Stimulated activated naive CD8-positive, alpha-beta T cell treated with anti-CD3 and anti-CD28 coated beads, Interleukin-15, Interleukin-2, amounts not matched to agents 100 ng/mL and 50 ng/mL, for 24 hours (primary cell): ENCODE data around the gene DMRTB1.
A peak's percentile ranks its signal among the peaks of the same experiment; 100 is the strongest.

Source experiments
- H3K27ac Mint-ChIP-seq: one replicate; pipeline ENCODE4 v1.8.0; 2021; ENCODE audit warnings: mild to moderate bottlenecking, mixed read lengths
- H3K27me3 Mint-ChIP-seq: one replicate; pipeline ENCODE4 v1.8.0; 2021; ENCODE audit warnings: mixed read lengths
- H3K36me3 Mint-ChIP-seq: one replicate; pipeline ENCODE4 v1.8.0; 2021; ENCODE audit warnings: low read depth, mixed read lengths
- H3K4me1 Mint-ChIP-seq: one replicate; pipeline ENCODE4 v1.8.0; 2021; ENCODE audit warnings: low read depth, mixed read lengths
- H3K4me3 Mint-ChIP-seq: one replicate; pipeline ENCODE4 v1.8.0; 2021; ENCODE audit warnings: mild to moderate bottlenecking, mixed read lengths
- H3K9me3 Mint-ChIP-seq: one replicate; pipeline ENCODE4 v1.8.0; 2021; ENCODE audit warnings: mixed read lengths

DMRTB1 gene

DNA sequence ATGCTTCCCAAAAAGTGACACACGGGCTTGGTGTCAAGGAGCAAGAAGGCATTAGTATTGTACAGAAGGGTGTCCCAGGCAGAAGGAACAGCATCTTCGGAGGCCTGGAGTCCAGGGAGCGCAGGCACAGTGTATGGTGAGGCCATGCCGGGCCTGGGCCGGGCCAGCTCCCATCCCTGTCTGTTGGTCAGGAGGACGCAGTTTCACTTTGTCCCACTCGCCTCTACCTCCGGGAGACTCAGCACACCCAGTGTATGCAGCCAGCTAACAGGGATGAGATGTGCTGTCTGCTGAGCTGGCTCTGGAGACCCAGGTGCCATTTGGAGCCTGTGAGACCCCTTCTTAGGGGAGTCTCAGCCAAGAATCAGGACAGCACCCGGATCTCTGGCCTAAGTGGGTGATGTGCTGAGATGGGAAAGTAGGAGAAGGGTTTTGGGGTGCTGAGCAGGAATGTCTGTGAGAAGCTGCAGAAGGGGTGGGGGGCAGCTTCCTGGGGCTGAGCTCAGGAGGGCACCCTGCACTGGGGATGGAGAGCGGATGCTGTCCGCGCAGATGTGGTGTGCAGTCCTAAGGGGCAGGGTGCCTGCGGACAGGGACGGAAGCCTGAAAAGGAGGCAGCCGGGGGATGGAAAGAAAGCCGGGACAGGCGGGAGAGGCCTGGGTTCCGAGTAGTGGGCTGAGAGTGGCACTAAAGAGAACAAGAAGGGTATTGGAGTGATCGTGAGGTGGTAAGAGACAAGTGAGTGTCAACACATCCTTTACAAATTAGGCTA lies 25.7 kb downstream of the DMRTB1 start:
- peaks cover 24% of the 10 kb centered on the region for H3K27me3 Mint-ChIP-seq
- no peaks in the 10 kb centered on the region for H3K36me3 Mint-ChIP-seq
- no peaks in the 10 kb centered on the region for H3K4me1 Mint-ChIP-seq
- no peak overlapping the region for H3K4me3 Mint-ChIP-seq
- no peaks in the 10 kb centered on the region for H3K9me3 Mint-ChIP-seq
- peak overlapping the region; percentile 23 for H3K27ac Mint-ChIP-seq

DNA sequence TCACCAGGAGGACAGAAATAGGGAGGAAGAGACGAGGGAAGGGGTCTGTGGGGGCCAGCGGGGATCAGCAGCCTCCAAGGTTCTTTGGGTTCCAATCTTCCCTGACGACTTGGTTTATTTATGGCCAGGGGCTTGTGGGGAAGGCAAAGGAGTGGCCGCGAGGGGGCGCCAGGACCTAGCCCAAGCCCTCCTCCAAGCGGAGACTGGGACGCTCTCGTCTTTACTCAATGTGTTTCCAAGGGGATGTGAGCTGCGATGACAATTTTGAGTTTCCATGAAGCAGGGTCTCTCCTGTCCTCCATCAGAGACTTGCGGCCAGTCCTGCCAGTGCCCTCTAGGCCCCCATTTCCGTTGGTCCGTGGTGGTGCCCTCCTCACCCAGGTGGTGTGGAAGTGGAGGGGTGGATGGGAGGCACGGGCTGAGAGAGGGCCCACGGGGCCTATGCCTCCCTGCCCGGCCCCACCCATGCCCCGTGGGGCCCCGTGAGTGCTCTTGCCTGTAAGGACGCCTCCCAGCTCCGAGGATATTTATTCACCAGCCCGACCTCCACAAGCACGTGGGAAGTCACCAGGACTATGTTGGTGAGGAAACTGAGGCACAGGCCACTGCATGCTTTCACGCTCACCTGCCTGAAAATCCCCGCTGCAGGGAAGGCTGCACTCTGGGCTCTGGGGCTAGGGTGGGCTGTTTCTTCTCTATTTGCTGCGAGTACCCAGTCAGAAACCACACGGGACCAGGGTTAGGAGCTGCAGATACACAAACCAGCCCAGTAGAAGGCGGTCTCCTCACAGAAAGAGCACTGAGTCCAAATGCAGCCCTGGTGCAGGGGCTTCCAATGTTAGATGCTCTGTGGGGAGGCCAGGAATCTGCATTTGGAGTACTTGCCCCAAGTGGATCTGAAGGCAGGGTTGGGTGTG lies 26.5 kb downstream of the DMRTB1 start:
- H3K27ac Mint-ChIP-seq: no peak overlapping the region
- no peak overlapping the region for H3K4me3 Mint-ChIP-seq
- H3K36me3 Mint-ChIP-seq: no peaks in the 10 kb centered on the region
- no peaks in the 10 kb centered on the region for H3K4me1 Mint-ChIP-seq
- H3K9me3 Mint-ChIP-seq: no peaks in the 10 kb centered on the region
- peaks cover 28% of the 10 kb centered on the region for H3K27me3 Mint-ChIP-seq

DNA sequence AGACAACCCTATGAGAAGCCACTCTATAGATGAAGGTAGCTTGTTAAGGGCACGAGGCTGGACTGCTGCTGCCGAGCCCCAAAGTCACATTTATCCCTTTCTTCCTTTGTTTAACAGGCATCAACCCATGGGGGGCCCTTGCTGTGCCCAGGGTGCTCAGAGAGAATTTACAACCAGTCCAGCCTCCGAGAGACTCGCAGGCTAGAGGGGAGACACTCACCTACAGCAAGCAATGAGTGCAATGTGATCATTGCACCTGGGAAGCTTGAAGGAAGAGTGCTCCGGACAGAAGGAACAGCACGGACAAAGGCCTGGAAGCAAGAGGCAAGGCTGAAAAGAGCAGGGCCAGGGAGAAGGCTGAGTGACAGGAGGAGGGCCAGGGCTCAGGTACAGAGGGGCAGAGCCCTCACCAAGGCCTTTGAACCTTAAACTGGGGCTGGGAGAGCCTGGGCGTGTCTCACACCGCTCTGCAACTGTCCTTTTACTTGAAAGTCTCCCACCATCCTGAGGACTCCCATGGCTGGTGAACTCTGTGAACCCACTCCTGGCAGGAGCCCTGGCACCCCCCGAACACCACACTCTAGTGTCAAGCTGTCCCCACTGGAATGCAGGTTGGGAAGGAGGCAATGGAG lies 27.3 kb downstream of the DMRTB1 start:
- H3K9me3 Mint-ChIP-seq: no peaks in the 10 kb centered on the region
- no peak overlapping the region for H3K4me3 Mint-ChIP-seq
- no peak overlapping the region for H3K27ac Mint-ChIP-seq
- H3K4me1 Mint-ChIP-seq: no peaks in the 10 kb centered on the region
- peaks cover 28% of the 10 kb centered on the region for H3K27me3 Mint-ChIP-seq
- H3K36me3 Mint-ChIP-seq: no peaks in the 10 kb centered on the region

DNA sequence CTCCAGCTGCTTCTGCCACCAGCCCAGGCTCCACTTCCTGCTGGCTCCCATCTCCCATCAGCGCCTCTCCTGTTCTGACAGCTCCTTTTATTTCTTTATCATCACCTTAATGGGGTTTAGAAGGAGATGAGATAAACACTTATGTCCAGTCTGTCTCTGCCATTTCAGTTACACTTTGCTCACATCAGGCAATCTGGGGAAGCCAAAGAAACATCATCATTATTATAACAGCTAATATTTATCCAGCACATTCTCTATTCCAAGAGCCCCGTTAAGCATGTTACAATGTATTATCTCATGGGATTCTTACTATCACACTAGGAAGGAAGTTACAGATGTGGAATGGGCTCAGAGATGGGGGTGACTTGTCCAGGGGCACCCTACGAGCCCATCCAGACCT lies 31.2 kb downstream of the DMRTB1 start:
- Mint-ChIP-seq H3K9me3 (no peaks in the 10 kb centered on the region), H3K27ac (no peak overlapping the region), H3K4me3 (no peak overlapping the region), H3K27me3 (peaks cover 34% of the 10 kb centered on the region), H3K36me3 (no peaks in the 10 kb centered on the region), H3K4me1 (no peaks in the 10 kb centered on the region)

DNA sequence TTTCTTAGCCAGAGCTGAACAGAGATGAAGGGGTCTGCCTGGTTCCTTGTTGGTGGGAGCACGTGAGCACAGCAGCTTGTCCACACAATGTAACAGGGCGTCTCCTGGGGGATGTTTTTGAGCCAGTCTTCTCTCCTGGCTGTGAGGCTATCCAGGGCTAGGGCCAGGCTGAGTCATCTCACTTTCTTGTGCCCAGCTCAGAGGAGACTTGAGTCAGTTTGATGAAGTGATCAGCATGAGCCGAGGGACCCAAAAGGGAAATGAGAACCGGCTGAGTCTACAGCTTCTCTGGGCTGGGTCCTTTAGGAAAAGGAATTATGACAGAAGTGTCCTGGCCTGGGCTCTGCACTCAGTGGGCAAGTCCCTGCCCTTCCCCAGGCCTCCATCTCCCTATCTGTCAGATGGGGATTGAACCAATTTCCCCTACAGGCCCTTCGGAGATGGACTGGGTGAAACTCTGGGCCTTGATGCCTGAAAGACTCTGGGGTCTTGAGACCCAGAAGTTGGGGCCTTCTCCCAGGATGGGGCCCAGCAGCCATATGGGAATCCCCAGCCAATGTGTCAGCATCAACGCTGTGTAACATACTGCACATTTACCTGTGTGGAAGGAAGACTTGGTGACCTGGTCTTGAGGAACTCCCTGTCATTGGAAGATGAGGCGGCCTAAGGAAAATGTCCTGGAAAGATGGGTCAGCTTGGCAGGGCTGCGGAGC lies 36.6 kb downstream of the DMRTB1 start:
- Mint-ChIP-seq H3K27ac (no peak overlapping the region), H3K4me1 (peaks cover 5% of the 10 kb centered on the region), H3K27me3 (peaks cover 6% of the 10 kb centered on the region), H3K9me3 (no peaks in the 10 kb centered on the region), H3K4me3 (no peak overlapping the region), H3K36me3 (no peaks in the 10 kb centered on the region)

DNA sequence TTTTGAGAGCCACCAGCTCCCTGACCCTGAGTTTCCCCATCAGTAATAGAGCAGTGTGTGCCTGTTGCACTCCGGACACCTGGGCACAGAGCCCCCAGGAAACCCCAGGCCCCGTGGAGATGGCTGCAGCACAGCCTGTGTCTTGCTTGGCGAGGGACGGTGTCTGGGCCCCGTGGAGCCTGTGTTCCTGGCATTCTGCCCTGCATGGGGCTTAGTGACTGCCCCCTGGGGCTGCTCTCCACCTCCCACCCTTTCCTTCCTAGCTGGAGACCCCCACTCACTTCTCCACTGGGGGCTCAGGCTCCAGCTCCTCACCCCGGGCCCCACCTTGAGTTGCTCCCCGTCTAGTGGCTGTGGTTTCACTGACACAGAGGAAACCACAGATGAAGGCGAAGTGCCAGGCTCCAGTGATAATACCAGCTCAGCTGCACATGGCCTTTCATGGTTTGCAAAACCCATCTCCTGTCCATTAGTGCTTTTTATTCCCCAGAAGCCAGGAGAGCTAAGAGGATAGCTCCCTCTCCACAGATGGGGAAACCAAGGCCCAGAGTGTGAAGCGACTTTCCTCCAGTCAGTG lies 39.4 kb downstream of the DMRTB1 start:
- no peak overlapping the region for H3K4me3 Mint-ChIP-seq
- H3K27ac Mint-ChIP-seq: no peak overlapping the region
- no peaks in the 10 kb centered on the region for H3K27me3 Mint-ChIP-seq
- H3K9me3 Mint-ChIP-seq: no peaks in the 10 kb centered on the region
- no peaks in the 10 kb centered on the region for H3K36me3 Mint-ChIP-seq
- H3K4me1 Mint-ChIP-seq: peaks cover 5% of the 10 kb centered on the region

DNA sequence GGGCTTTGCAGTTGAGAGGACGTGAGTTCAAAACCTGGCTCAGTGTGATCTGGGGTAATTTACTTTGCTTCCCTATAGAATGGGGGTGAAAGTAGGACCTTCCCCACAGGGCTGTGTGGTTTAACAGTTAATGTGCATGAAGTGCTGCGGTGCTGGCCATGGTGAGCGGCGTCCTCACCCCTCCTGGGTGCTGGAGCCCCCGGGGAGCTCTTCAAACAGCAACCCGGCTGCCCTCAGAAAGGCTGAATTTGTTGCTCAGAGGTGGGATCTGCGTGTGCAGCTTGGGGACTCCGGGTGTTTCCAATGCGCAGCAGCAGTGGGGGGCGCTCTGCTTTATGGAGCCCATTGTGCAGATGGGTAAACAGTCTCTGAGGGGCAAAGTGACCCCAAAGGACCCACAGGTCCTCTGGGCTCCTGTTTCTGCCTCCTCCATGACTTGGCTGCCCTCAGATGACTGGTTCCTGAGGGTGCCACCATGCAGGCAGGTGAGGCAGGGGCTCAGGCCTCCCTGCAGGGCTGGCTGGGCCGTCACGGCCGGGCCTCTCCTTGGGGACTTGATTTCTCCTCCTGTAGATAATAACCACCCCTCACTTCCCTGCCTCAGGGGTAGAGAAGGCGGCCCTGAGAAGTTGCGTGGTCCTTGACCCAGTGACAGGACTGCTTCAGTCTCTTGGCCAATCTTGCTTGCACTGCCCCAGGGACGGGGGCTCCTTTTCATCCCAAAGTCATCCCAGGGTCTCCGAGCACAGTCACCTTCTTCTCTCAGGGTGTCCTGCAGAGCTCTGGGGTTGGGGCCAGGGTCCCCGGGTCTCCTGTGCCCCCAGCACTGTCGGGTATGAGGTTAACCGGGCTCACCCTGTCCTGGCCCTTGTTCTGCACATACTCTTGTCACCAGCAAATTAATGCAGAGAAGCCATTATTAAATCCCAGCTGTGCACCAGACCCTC lies 40.3 kb downstream of the DMRTB1 start:
- H3K4me1 Mint-ChIP-seq: peaks cover 5% of the 10 kb centered on the region
- H3K27ac Mint-ChIP-seq: no peak overlapping the region
- no peaks in the 10 kb centered on the region for H3K27me3 Mint-ChIP-seq
- no peak overlapping the region for H3K4me3 Mint-ChIP-seq
- H3K36me3 Mint-ChIP-seq: no peaks in the 10 kb centered on the region
- H3K9me3 Mint-ChIP-seq: no peaks in the 10 kb centered on the region

DNA sequence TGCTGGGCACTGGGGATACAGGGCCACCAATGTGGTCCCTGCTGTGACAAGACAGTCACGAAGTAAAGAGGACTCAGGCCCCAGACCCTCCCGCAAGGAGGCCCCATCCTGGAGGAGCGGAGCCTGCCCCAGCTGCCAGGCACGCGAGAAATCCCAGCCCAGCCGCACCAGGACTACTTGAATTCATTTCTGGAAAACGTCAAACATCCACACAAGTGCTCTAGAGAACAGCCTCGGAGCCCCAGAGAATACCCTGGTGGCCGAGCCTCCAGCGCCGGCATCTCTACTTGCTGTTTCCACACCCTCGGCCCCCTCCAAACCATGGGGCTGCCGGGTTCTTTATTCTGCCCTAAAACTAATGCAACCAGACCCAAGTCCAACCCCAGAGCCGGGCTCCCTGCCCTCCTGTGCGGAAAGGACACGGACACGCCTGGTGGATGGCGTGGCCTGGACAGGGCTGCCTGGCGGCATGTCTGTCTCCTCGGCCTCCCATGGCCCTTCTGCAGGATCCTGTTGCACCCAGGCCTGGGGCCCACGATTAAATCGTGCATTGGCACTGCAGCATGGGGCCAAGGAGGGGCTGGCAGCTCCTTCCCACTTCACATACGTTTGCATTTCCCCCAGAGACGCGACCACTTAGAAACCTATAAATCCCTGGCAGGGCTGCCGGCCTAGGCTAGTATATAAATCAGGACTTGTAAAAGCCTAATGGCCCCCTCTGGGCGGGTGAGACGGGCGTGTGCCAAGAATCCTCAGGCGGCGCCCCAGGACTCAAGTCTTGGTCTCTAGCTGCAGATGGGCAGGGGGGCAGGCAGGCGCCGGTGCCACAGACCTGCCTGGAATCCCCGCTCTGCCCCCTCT lies 41.2 kb downstream of the DMRTB1 start:
- no peaks in the 10 kb centered on the region for H3K27me3 Mint-ChIP-seq
- H3K9me3 Mint-ChIP-seq: no peaks in the 10 kb centered on the region
- H3K27ac Mint-ChIP-seq: no peak overlapping the region
- H3K36me3 Mint-ChIP-seq: no peaks in the 10 kb centered on the region
- peaks cover 5% of the 10 kb centered on the region for H3K4me1 Mint-ChIP-seq
- no peak overlapping the region for H3K4me3 Mint-ChIP-seq

DNA sequence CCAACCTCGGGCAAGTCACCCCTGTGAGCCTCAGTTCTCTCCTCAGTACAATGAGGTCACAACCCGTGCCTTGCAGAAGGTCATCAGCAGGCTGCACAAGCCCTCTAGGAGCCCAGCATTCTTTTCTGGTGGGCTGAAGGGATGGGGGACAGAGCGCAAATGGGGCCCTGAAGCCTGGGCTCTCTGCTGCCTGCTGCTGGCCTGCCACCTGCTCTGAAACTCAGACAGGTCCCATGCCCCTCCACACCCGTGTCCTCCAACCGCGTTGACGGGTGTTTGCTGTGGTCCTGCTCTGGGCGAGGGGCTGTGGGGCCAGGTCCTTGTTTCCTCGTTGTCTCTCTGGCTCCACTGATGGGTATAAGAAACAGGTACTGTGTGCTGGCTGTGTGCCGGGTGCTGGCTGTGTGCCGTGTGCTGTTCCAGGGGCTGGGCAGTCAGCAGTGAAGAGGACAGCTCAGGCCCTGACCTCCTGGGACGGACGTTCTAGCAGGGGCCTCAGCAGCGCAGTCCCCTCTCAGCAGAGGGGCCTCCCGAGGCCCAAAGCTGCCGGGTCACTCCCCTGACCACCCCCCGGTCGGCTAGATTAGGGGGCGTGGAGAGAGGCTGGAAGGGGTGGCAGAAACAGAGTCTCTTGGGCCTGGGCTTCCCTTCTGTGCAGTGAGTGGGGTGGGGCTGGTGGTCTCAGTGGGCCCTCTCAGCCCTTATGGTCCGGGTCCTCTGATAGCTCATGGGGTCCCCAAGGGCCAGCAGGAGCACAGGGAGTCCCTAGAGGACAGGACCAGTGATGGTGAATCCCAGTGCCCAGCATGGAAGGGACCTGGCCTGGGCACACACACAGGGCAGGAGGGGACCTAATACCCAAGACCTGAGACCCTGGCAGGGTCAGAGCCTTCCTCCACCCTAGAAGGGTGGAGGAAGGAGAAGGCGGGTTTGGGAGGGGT lies 42.1 kb downstream of the DMRTB1 start:
- H3K9me3 Mint-ChIP-seq: no peaks in the 10 kb centered on the region
- H3K27ac Mint-ChIP-seq: no peak overlapping the region
- H3K4me1 Mint-ChIP-seq: peaks cover 5% of the 10 kb centered on the region
- H3K4me3 Mint-ChIP-seq: no peak overlapping the region
- no peaks in the 10 kb centered on the region for H3K36me3 Mint-ChIP-seq
- no peaks in the 10 kb centered on the region for H3K27me3 Mint-ChIP-seq

DNA sequence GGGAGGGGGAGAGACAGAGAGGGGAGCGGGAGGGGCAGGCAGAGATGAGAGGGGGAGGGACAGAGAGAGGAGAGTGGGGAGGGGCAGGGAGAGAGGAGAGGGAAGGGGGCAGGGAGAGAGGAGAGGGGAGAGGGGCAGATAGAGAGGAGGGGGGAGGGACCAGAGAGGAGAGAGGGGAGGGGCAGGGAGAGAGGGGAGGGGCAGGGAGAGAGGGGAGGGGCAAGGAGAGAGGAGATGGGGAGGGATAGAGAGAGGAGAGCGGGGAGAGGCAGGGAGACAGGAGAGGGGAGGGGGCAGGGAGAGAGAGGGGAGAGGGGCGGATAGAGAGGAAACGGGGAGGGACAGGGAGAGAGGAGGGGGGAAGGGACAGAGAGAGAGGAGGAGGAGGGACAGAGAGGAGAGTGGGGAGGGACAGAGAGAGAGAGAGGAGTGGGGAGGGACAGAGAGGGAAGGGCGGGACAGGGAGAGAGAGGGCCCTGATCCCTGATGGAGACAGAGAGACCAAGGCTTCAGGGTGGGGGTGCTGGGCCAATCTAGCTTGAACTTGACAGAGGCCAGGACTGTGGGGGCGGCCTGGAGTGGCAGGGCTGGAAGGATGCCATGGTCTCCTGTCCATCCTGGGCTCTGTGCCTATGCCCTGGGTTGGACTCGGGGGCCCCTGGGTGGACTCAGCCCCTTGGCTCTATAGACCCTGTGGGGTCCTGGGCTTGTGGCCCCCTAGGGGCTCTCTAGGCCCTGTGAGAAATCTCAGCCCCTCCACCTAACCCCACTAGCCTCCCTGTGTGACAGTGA lies 43.6 kb downstream of the DMRTB1 start:
- no peaks in the 10 kb centered on the region for H3K27me3 Mint-ChIP-seq
- no peaks in the 10 kb centered on the region for H3K36me3 Mint-ChIP-seq
- no peak overlapping the region for H3K4me3 Mint-ChIP-seq
- H3K27ac Mint-ChIP-seq: no peak overlapping the region
- no peaks in the 10 kb centered on the region for H3K9me3 Mint-ChIP-seq
- peaks cover 5% of the 10 kb centered on the region for H3K4me1 Mint-ChIP-seq

DNA sequence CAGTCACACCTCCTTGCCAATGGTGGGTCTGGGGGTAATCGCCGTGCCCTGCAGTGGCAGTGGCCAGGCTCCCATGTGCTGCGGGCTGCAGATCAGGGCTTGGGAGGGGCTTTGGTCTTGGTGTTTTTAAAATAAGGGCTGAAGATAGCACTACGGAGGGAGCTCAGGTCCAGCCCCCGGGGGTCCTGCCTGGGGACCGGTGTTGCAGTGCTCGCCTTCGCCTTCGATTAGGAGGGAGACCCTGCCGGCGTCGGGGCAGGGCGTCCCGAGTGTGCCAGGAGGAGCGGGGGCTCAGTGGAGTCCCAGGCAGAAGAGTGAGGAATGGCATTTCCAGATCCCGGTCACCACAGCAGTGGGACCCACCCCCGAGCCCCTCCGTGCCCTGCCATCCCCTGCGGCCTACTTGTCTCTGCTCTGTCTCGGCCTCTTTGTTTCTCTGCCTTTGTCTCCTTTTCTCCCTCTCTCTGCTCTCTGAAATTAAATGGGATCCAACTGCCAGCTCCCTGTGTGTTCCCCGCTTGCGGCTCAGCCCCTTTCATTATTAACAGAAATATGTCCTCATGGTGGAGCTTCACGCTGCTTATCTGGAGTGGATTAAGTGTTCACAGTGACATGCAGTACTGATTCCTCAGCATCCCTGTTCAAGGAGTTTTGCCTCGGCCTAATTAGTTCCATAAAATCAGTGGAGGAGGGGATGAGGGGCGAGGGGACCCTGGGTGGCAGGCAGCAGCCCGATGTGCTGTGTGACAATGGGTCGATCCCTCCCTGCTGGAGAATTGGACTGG lies 44.4 kb downstream of the DMRTB1 start:
- Mint-ChIP-seq H3K4me1 (peaks cover 5% of the 10 kb centered on the region), H3K27me3 (no peaks in the 10 kb centered on the region)

More for the DNA sequence above, 44.4 kb downstream of the DMRTB1 start:
- H3K4me3 Mint-ChIP-seq: no peak overlapping the region
- H3K9me3 Mint-ChIP-seq: no peaks in the 10 kb centered on the region
- H3K27ac Mint-ChIP-seq: no peak overlapping the region
- H3K36me3 Mint-ChIP-seq: no peaks in the 10 kb centered on the region
